HepG2 (cell line): ENCODE results near the gene TDRD9. TPM values are rescaled to one million over a fixed set of nuclear protein-coding genes. Genes with fewer than 3 reads are reported as not detected.

ENCODE experiments used
- ATAC-seq: fragments of 200-7000 bp; cut with Tn5 transposase; 3 replicates; pipeline ENCODE4 v1.9.1; 2020; ENCODE audit warnings: mild to moderate bottlenecking, moderate library complexity
- BruUV-seq: library from RNA; stranded (reverse); fragments of 400-500 nt; replicated peaks from 2 replicates; lab custom pipeline; 2021; lab: Mats Ljungman, UMichigan
- CTCF ChIA-PET: fragments of 300-600 bp; formaldehyde crosslinking; extraction: SDS; loops from one replicate; lab custom pipeline; 2021; ENCODE audit warnings: low total read pairs, inconsistent platforms, low intra/inter-chr PET ratio; lab: Yijun Ruan, JAX
- POLR2A ChIA-PET: fragments of 350-600 bp; sonication (Branson Sonifier 250); formaldehyde crosslinking; loops from one replicate; lab custom pipeline; 2020; ENCODE audit warnings: antibody characterized with exemption, inconsistent platforms; lab: Yijun Ruan, JAX
- DNase-seq: peaks from one replicate; pipeline ENCODE4 v3.0.0-alpha.2; 2015; ENCODE audit warnings: low spot score
- FAIRE-seq: peaks from 3 replicates; lab custom pipeline; 2011; peaks lifted over from hg19 to GRCh38; lab: Jason Lieb, UNC
- H2AFZ ChIP-seq: one replicate; pipeline ENCODE4 v1.6.1; 2011; ENCODE audit warnings: low read length, inconsistent platforms
- H3K27ac ChIP-seq: fragments of 300-600 bp; 3 replicates; pipeline ENCODE4 v1.8.0; 2011; ENCODE audit warnings: mixed run types, mild to moderate bottlenecking, mixed read lengths, low read length, inconsistent platforms; ENCODE audit not compliant: insufficient read depth; ENCODE audit errors: extremely low read length
- H3K27me3 ChIP-seq, 2 experiments: fragments of 200-600 bp in 1 of 2; 2 replicates in 1 of 2; 3 replicates in 1 of 2; pipeline versions ENCODE4 v1.6.0 to v1.8.0; 2011; ENCODE audit warnings: low read length in 2 of 2, mild to moderate bottlenecking in 2 of 2, moderate library complexity in 2 of 2, inconsistent platforms in 1 of 2; ENCODE audit not compliant: insufficient read depth in 2 of 2, control insufficient read depth in 1 of 2
- H3K36me3 ChIP-seq, 2 experiments: fragments of 200-600 bp in 1 of 2; replicated peaks in 1 of 2; 2 replicates in 1 of 2; 3 replicates in 1 of 2; pipeline versions ENCODE4 v1.5.1 to v1.8.0; 2011; ENCODE audit warnings: low read length in 2 of 2, inconsistent platforms in 1 of 2; ENCODE audit not compliant: insufficient read depth in 2 of 2, control insufficient read depth in 1 of 2
- H3K4me1 ChIP-seq: 2 replicates; pipeline ENCODE4 v1.5.1; 2012; ENCODE audit warnings: low read length, inconsistent platforms; ENCODE audit not compliant: insufficient read depth
- H3K4me2 ChIP-seq: 2 replicates; pipeline ENCODE4 v1.6.0; 2011; ENCODE audit warnings: low read depth, low read length, inconsistent platforms
- H3K4me3 ChIP-seq, 3 experiments: fragments of 200-600 bp in 1 of 3; sonication (generic), shearing (Covaris generic) in 1 of 3; replicated peaks in 1 of 3; 2 replicates each; pipeline ENCODE4 v1.5.1; 2011 to 2016; ENCODE audit warnings: low read length in 3 of 3, inconsistent platforms in 2 of 3, low read depth in 2 of 3, mild to moderate bottlenecking in 2 of 3, control low read depth in 1 of 3, mixed read lengths in 1 of 3; ENCODE audit not compliant: insufficient read depth in 1 of 3
- H3K79me2 ChIP-seq: one replicate; pipeline ENCODE4 v1.6.1; 2011; ENCODE audit warnings: low read length, inconsistent platforms; ENCODE audit not compliant: insufficient read depth
- H3K9ac ChIP-seq: 2 replicates; pipeline ENCODE4 v1.6.0; 2011; ENCODE audit warnings: mild to moderate bottlenecking, low read depth, low read length, inconsistent platforms; ENCODE audit not compliant: insufficient read depth
- H3K9me3 ChIP-seq: 2 replicates; pipeline ENCODE4 v1.5.1; 2012; ENCODE audit warnings: mild to moderate bottlenecking, low read length
- H4K20me1 ChIP-seq: 2 replicates; pipeline ENCODE4 v1.6.0; 2011; ENCODE audit warnings: inconsistent platforms, mild to moderate bottlenecking, low read length, moderate library complexity; ENCODE audit not compliant: insufficient read depth
- ARHGAP35 ChIP-seq: sonication (generic); formaldehyde crosslinking; IDR thresholded peaks from 2 replicates; pipeline ENCODE4 v1.9.0; 2022; ENCODE audit warnings: mild to moderate bottlenecking, inconsistent platforms, moderate library complexity, missing genetic modification reagents, borderline replicate concordance
- CREM ChIP-seq, 2 experiments: sonication (generic) in 1 of 2; formaldehyde crosslinking in 1 of 2; IDR thresholded peaks; 2 replicates each; pipeline versions ENCODE4 v1.4.0 to v1.6.1; 2016 to 2020; ENCODE audit warnings: antibody characterized with exemption in 1 of 2, mild to moderate bottlenecking in 1 of 2, missing genetic modification reagents in 1 of 2
- MBD4 ChIP-seq: IDR thresholded peaks from 2 replicates; pipeline ENCODE4 v1.6.1; 2012; ENCODE audit warnings: low read length, inconsistent platforms, borderline replicate concordance
- NCOA5 ChIP-seq: sonication (generic); formaldehyde crosslinking; IDR thresholded peaks from 2 replicates; pipeline ENCODE4 v1.4.0; 2020; ENCODE audit warnings: missing genetic modification reagents
- SNAI1 ChIP-seq: sonication (generic); formaldehyde crosslinking; IDR thresholded peaks from 2 replicates; pipeline ENCODE4 v1.5.0; 2020; ENCODE audit warnings: mild to moderate bottlenecking, missing genetic modification reagents, borderline replicate concordance
- ZNF225 ChIP-seq: sonication (generic); formaldehyde crosslinking; IDR thresholded peaks from 2 replicates; pipeline ENCODE4 v1.4.0; 2020; ENCODE audit warnings: mild to moderate bottlenecking, missing genetic modification reagents
- ZNF512 ChIP-seq: sonication (generic); formaldehyde crosslinking; IDR thresholded peaks from 2 replicates; pipeline ENCODE4 v1.4.0; 2020; ENCODE audit warnings: mild to moderate bottlenecking, missing genetic modification reagents
- ZNF7 ChIP-seq: IDR thresholded peaks from 2 replicates; pipeline ENCODE4 v1.6.1; 2016; ENCODE audit warnings: missing biosample characterization, missing genetic modification reagents
- WGBS: methylation state at CpG from one replicate; pipeline ENCODE4 v1.1.6; 2017; ENCODE audit warnings: low lambda C conversion rate; 5-methylcytosine and 5-hydroxymethylcytosine counted together
- in situ Hi-C: cut with HindIII; loops from 2 replicates; pipeline ENCODE4 v1.10.0; 2017; ENCODE audit warnings: low pct_unique_long_range_greater_than_20kb; ENCODE audit not compliant: extremely low pct_ligation_motif_present
- intact Hi-C: fragments of 100-400 bp; cut with micrococcal nuclease; formaldehyde crosslinking; loops from one replicate; pipeline ENCODE4 v1.10.0; 2022; ENCODE audit not compliant: unreplicated experiment
- polyA plus RNA-seq, 8 experiments: library from polyadenylated mRNA; depleted of rRNA in 3 of 8; stranded (reverse) in 7 of 8; unstranded in 1 of 8; fragments of >200 nt; fragmentation: Illumina TruSeq in 4 of 8; extraction: Trizol in 4 of 8; gene quantifications; 2 replicates each; pipeline versions ENCODE4 v1.2.1 to v1.2.3, GENCODE V29; 2011 to 2016; ENCODE audit warnings: low read depth in 4 of 8, missing spikeins in 1 of 8, mixed read lengths in 1 of 8; ENCODE audit not compliant: insufficient read depth in 1 of 8
- total RNA-seq, 5 experiments: library from RNA; depleted of rRNA; stranded (reverse); fragments of >200 nt; fragmentation: Illumina TruSeq; extraction: Trizol; gene quantifications; 2 replicates each; pipeline ENCODE4 v1.2.3, GENCODE V29; 2016; ENCODE audit warnings: low read depth in 1 of 5
- TF ChIP-seq, protein P1 (sequence below): IDR thresholded peaks from 2 replicates; pipeline ENCODE4 v1.6.1; 2018; ENCODE audit warnings: missing genetic modification reagents

Gene TDRD9
- total and polyA plus RNA-seq, 2 of the 13 experiments (the other 11 are each of a cell fraction or from before 2014, with no cell fraction given) = not detected

- CTCF ChIA-PET = no interaction called here
- ATAC-seq (no peak), FAIRE-seq (no peak)
Measured at GRCh38 chr14:104019029-104019428, 90.8 kb downstream of the TDRD9 start.

DNA sequence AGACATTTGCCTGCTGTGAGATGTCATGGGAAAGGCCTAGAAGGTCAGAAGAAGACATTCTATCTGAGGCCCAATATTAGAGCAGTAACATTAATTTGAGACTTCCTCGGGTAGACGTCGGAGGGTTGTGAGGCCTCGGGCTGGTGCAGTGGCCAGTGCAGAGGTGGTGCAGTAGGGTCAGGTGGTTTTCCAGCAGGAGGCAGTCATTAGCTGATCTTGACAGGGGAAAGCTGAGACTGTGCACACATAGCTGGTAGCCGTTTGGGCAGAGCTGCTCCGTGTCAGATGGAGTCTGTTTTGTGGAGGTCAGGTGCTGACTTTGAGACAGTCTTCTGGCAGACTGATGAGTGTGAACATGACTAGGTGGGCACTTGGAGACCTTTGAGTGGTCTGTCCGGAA lies 91.5 kb downstream of the TDRD9 start:
- H3K4me3 ChIP-seq = no peak overlapping the region
- in situ Hi-C loops = no loop called here
- TF ChIP-seq ZNF225 (CRISPR knock-in tag) (no peak), ARHGAP35 (CRISPR knock-in tag) (no peak), NCOA5 (CRISPR knock-in tag) (no peak), SNAI1 (no peak), MBD4 (no peak), ZNF7 (CRISPR knock-in tag) (no peak), ZNF512 (CRISPR knock-in tag) (no peak)
- TF ChIP-seq, protein P1, sequence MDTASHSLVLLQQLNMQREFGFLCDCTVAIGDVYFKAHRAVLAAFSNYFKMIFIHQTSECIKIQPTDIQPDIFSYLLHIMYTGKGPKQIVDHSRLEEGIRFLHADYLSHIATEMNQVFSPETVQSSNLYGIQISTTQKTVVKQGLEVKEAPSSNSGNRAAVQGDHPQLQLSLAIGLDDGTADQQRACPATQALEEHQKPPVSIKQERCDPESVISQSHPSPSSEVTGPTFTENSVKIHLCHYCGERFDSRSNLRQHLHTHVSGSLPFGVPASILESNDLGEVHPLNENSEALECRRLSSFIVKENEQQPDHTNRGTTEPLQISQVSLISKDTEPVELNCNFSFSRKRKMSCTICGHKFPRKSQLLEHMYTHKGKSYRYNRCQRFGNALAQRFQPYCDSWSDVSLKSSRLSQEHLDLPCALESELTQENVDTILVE = no peak
- CTCF ChIA-PET = no interaction called here
- DNase-seq (no peak), FAIRE-seq (no peak), ATAC-seq (no peak)
- BruUV-seq = no TSS peak
- intact Hi-C loops = no loop called here
- no peaks in the 10 kb centered on the region for H3K4me1 ChIP-seq
- no peak overlapping the region for H3K9ac ChIP-seq
- no peak overlapping the region for H3K27ac ChIP-seq
- no peaks in the 10 kb centered on the region for H3K9me3 ChIP-seq
- peaks cover 0 to 21% of the 10 kb centered on the region in 2 experiments; a peak in 2 of 5 replicates for H3K27me3 ChIP-seq
- POLR2A ChIA-PET = no interaction called here
- H4K20me1 ChIP-seq = no peaks in the 10 kb centered on the region
- H2AFZ ChIP-seq = no peak overlapping the region
- no peak overlapping the region for H3K4me2 ChIP-seq
- H3K36me3 ChIP-seq = no peaks in the 10 kb centered on the region
- WGBS = 3% methylated on average over 7 of the region's 7 CpGs
- H3K79me2 ChIP-seq = no peaks in the 10 kb centered on the region

More at GRCh38 chr14:104019029-104019428, 90.8 kb downstream of the TDRD9 start:
- POLR2A ChIA-PET = no interaction called here
- H2AFZ ChIP-seq = no peak overlapping the region
- TF ChIP-seq CREM (IDR thresholded peaks at IDR 0.05) = no peak
- no peak for TF ChIP-seq CREM (CRISPR knock-in tag; IDR thresholded peaks at IDR 0.05)
- in situ Hi-C loops = no loop called here
- no peak overlapping the region for H3K4me2 ChIP-seq
- H3K9me3 ChIP-seq = no peaks in the 10 kb centered on the region
- no peaks in the 10 kb centered on the region for H3K4me1 ChIP-seq
- H3K4me3 ChIP-seq = no peak overlapping the region
- H3K27me3 ChIP-seq = peaks cover 0 to 21% of the 10 kb centered on the region in 2 experiments; a peak in 2 of 5 replicates
- H3K9ac ChIP-seq = no peak overlapping the region
- H3K27ac ChIP-seq = no peak overlapping the region
- no peak for DNase-seq
- no TSS peak for BruUV-seq
- 10% methylated on average over 1 of the region's 1 CpG for WGBS
- H3K36me3 ChIP-seq = no peaks in the 10 kb centered on the region
- intact Hi-C loops = no loop called here
- no peaks in the 10 kb centered on the region for H3K79me2 ChIP-seq
- H4K20me1 ChIP-seq = no peaks in the 10 kb centered on the region
